GM18505 (cell line): ENCODE measurements around the gene JAK1.

Source experiments
- ATAC-seq: cut with Tn5 transposase; IDR thresholded peaks from one replicate; pipeline ENCODE4 v1.9.1; 2021; ENCODE audit not compliant: unreplicated experiment
- POLR2A ChIP-seq: IDR thresholded peaks from 4 replicates; pipeline ENCODE4 v1.6.1; 2011; ENCODE audit warnings: borderline replicate concordance; ENCODE audit not compliant: insufficient read depth, insufficient read length; ENCODE audit errors: extremely low read depth

Gene JAK1

GRCh38 chr1:64880449-64880848 is 85.9 kb downstream of the JAK1 start:
- TF ChIP-seq POLR2A: no peak
- ATAC-seq: no peak

- no peak for ATAC-seq
- TF ChIP-seq POLR2A: no peak
These were observed 87.3 kb downstream of the JAK1 start for GRCh38 chr1:64878931-64879611.

- ATAC-seq: no peak
- TF ChIP-seq POLR2A: no peak
These were observed 88.3 kb downstream of the JAK1 start for GRCh38 chr1:64878090-64878489.

GRCh38 chr1:64877598-64877997 is 88.8 kb downstream of the JAK1 start:
- no peak for TF ChIP-seq POLR2A
- ATAC-seq: no peak

- no peak for ATAC-seq
- no peak for TF ChIP-seq POLR2A
These were observed 89.2 kb downstream of the JAK1 start for GRCh38 chr1:64877151-64877550.

- ATAC-seq: no peak
- TF ChIP-seq POLR2A: no peak
These were observed 90.7 kb downstream of the JAK1 start for GRCh38 chr1:64875606-64876005.

GRCh38 chr1:64875101-64875500 is 91.2 kb downstream of the JAK1 start:
- ATAC-seq: no peak
- TF ChIP-seq POLR2A: no peak

GRCh38 chr1:64874666-64875065 is 91.7 kb downstream of the JAK1 start:
- no peak for ATAC-seq

GRCh38 chr1:64873576-64873975 is 92.8 kb downstream of the JAK1 start:
- ATAC-seq: no peak
- no peak for TF ChIP-seq POLR2A

More at GRCh38 chr1:64874666-64875065, 91.7 kb downstream of the JAK1 start:
- no peak for TF ChIP-seq POLR2A

GRCh38 chr1:64872067-64872466 is 94.3 kb downstream of the JAK1 start:
- TF ChIP-seq POLR2A: no peak
- ATAC-seq: no peak

GRCh38 chr1:64871256-64871655 is 95.1 kb downstream of the JAK1 start:
- ATAC-seq: no peak
- no peak for TF ChIP-seq POLR2A

GRCh38 chr1:64867266-64867665 is 99.1 kb downstream of the JAK1 start:
- no peak for TF ChIP-seq POLR2A
- ATAC-seq: no peak

GRCh38 chr1:64866689-64867088 is 99.7 kb downstream of the JAK1 start:
- TF ChIP-seq POLR2A: no peak
- ATAC-seq: no peak

GRCh38 chr1:64865105-64865757 is 101.1 kb downstream of the JAK1 start:
- no peak for TF ChIP-seq POLR2A
- ATAC-seq: no peak
